RWPE2 (cell line): Measurements from ENCODE around the gene CDC6.
A peak's percentile ranks its signal among the peaks of the same experiment; 100 is the strongest.
"Not testable (repeated sequence)": the region's sequence is repeated elsewhere in the genome, so short reads cannot be mapped to it uniquely, and the experiment has no call there.

Experiments used
- ATAC-seq: fragments of 200-7000 bp; cut with Tn5 transposase; 3 replicates; pipeline ENCODE4 v1.9.1; 2021; ENCODE audit warnings: low read depth
- DNase-seq: peaks from one replicate; pipeline ENCODE4 v3.0.0-alpha.2; 2020; ENCODE audit warnings: low spot score
- H3K27ac ChIP-seq: fragments of 450-650 bp; 2 replicates; pipeline ENCODE4 v1.5.1; 2017; ENCODE audit warnings: mild to moderate bottlenecking; ENCODE audit not compliant: poor library complexity, severe bottlenecking
- H3K27me3 ChIP-seq: fragments of 250-450 bp; sonication (Bioruptor Pico); 2 replicates; pipeline ENCODE4 v1.5.1; 2021; ENCODE audit warnings: mild to moderate bottlenecking, moderate library complexity; ENCODE audit not compliant: insufficient read depth, poor library complexity, severe bottlenecking
- H3K36me3 ChIP-seq: fragments of 250-450 bp; sonication (Bioruptor Pico); 2 replicates; pipeline ENCODE4 v1.5.1; 2020; ENCODE audit warnings: low read depth, mild to moderate bottlenecking, moderate library complexity
- H3K4me1 ChIP-seq: fragments of 250-450 bp; sonication (Bioruptor Pico); 2 replicates; pipeline ENCODE4 v1.5.1; 2021; ENCODE audit warnings: mild to moderate bottlenecking, moderate library complexity; ENCODE audit not compliant: insufficient read depth, poor library complexity, severe bottlenecking
- H3K4me3 ChIP-seq: fragments of 250-450 bp; sonication (Bioruptor Pico); 2 replicates; pipeline ENCODE4 v1.5.1; 2021; ENCODE audit warnings: mild to moderate bottlenecking, moderate library complexity; ENCODE audit not compliant: severe bottlenecking
- H3K9me3 ChIP-seq: fragments of 250-450 bp; sonication (Bioruptor Pico); 2 replicates; pipeline ENCODE4 v1.5.1; 2021; ENCODE audit warnings: mild to moderate bottlenecking, moderate library complexity; ENCODE audit not compliant: severe bottlenecking
- TF ChIP-seq, protein P1 (sequence below): fragments of 450-650 bp; IDR thresholded peaks from one replicate; pipeline ENCODE4 v1.5.1; 2017; ENCODE audit warnings: mild to moderate bottlenecking, moderate library complexity; ENCODE audit not compliant: poor library complexity, severe bottlenecking

Gene CDC6

DNA sequence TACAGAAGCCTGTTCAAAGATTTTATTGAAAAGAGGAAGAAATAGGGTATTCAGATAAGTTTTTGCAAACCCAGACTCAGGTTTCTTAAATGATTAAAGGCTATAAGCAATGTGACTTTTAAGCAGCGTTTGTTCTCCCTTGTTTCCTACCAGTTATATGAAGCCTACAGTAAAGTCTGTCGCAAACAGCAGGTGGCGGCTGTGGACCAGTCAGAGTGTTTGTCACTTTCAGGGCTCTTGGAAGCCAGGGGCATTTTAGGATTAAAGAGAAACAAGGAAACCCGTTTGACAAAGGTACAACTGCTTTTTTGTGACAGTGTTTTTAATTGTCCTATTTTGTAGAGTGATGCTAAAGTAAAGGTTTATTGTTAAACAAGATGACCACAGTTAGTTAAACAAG is 13.6 kb downstream of the CDC6 start:
- DNase-seq = no peak
- peaks cover 11% of the 10 kb centered on the region for H3K4me1 ChIP-seq
- no peaks in the 10 kb centered on the region for H3K27me3 ChIP-seq
- no peaks in the 10 kb centered on the region for H3K9me3 ChIP-seq
- no peak for ATAC-seq
- H3K36me3 ChIP-seq = peaks cover 77% of the 10 kb centered on the region
- H3K27ac ChIP-seq = no peak overlapping the region
- TF ChIP-seq, protein P1, sequence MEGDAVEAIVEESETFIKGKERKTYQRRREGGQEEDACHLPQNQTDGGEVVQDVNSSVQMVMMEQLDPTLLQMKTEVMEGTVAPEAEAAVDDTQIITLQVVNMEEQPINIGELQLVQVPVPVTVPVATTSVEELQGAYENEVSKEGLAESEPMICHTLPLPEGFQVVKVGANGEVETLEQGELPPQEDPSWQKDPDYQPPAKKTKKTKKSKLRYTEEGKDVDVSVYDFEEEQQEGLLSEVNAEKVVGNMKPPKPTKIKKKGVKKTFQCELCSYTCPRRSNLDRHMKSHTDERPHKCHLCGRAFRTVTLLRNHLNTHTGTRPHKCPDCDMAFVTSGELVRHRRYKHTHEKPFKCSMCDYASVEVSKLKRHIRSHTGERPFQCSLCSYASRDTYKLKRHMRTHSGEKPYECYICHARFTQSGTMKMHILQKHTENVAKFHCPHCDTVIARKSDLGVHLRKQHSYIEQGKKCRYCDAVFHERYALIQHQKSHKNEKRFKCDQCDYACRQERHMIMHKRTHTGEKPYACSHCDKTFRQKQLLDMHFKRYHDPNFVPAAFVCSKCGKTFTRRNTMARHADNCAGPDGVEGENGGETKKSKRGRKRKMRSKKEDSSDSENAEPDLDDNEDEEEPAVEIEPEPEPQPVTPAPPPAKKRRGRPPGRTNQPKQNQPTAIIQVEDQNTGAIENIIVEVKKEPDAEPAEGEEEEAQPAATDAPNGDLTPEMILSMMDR = peak; percentile 30
- H3K4me3 ChIP-seq = no peak overlapping the region

DNA sequence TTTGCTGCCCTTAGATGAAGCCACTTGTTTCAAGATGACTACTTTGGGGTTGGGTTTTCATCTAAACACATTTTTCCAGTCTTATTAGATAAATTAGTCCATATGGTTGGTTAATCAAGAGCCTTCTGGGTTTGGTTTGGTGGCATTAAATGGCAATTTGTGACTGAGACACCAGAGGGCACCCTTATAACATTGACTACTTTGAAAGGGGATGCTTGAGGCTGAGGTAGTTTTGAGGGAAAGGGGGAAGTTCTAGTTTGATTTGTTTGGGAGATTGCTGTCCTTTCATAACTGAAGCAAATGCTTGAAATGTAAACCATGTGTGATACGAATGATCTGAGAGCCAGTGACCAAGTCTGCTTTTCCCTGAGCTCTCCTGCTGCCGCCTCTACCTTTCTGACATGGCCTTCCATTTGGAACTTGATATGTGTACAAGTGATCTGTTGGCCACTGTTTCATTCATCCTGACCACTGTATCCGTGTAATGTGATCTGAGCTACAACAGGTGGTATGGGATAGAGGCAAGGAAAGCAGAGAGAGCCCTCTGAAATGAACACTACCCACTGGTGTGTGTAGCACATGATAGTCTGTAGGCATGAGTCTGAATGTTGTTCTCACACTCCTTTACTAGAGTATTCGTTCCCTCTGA is 15.5 kb downstream of the CDC6 start:
- DNase-seq = no peak

DNA sequence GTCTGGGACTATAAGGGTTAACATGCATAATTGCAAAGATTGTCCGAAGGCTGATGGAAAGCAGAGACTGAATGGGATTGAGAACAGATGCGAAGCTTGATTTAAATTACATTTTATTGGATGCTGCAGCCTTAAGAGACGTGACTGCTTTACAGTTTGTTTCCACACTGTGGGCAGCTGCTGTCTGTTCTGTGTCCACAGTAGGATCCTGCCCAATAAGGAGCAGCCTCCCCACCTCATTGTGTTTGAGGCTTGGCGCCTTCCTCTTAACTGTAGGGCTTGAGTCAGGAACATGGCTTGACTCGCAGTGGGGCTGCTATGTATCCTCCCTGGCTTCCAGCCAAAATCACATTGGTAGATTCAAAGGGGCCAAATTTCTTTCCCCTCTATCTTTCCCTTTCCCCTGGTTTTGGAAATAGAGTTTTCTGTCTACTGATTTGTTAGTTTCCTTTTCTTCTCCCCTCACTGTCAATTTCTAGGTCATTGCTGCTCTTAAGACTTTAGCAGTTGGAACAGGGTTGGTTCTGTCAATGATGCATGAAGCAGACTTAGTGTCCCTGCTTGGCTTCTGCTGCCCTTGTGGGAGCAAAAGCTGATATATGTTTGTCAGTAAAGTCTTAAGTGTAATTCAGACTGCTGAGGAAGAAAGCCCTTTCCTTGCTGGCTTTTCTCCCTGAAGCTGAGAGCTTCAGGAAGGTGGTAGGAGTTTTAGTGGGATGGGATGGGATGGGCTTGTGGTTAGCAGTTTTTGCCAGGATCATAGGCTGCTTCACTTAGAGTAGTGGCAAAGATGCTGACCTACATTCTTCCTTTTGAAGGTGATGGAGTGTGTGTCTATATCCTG is 16.3 kb downstream of the CDC6 start:
- peaks cover 51% of the 10 kb centered on the region for H3K36me3 ChIP-seq
- no peak for DNase-seq
- peaks cover 30% of the 10 kb centered on the region for H3K4me1 ChIP-seq

More for the DNA sequence above, 15.5 kb downstream of the CDC6 start:
- no peaks in the 10 kb centered on the region for H3K27me3 ChIP-seq
- H3K9me3 ChIP-seq = no peaks in the 10 kb centered on the region
- peaks cover 58% of the 10 kb centered on the region for H3K36me3 ChIP-seq
- H3K27ac ChIP-seq = peak overlapping the region; percentile 36
- TF ChIP-seq, protein P1 = peak; percentile 84
- H3K4me3 ChIP-seq = no peak overlapping the region
- H3K4me1 ChIP-seq = peaks cover 26% of the 10 kb centered on the region
- ATAC-seq = 0 out of 3 replicates have a peak, but pooled peaks have one; percentile 35

DNA sequence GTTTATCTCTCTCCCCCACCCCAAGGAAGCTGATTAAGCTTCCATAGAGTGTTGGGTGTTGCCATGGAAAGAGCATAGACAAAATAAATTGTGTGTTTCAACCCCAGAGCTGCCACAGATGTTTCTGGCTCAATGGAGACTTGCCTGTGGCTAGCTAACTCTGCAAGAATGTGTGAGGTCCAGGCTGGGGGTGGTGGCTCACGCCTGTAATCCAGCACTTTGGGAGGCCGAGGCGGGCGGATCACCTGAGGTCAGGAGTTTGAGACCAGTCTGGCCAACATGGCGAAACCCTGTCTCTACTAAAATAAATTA is 16.8 kb downstream of the CDC6 start:
- not testable (repeated sequence) for ATAC-seq, H3K4me3 ChIP-seq

More for the DNA sequence above, 16.3 kb downstream of the CDC6 start:
- Histone ChIP-seq H3K27ac (peak overlapping the region; percentile 36), H3K27me3 (no peaks in the 10 kb centered on the region), H3K9me3 (no peaks in the 10 kb centered on the region), H3K4me3 (no peak overlapping the region)
- 0 out of 3 replicates have a peak, but pooled peaks have one; percentile 17 for ATAC-seq
- TF ChIP-seq, protein P1 = no peak

DNA sequence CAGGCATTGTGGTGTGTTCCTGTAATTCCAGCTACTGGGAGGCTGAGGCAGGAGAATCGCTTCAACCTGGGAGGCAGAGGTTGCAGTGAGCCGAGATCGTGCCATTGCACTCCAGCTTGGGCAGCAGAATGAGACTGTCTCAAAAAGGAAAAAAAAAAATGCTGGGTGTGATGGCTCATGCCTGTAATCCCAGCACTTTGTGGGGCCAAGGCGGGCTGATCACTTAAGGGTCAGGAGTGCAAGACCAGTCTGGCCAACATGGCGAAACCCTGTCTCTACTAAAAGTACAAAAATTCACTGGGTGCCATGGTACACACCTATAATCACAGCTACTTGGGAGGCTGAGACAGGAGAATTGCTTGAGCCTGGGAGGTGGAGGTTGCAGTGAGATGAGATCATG is 17.2 kb downstream of the CDC6 start:
- not testable (repeated sequence) for DNase-seq, H3K4me3 ChIP-seq, H3K27me3 ChIP-seq, H3K9me3 ChIP-seq, ATAC-seq
- H3K4me1 ChIP-seq = peaks cover 34% of the 10 kb centered on the region
- peaks cover 43% of the 10 kb centered on the region for H3K36me3 ChIP-seq
- H3K27ac ChIP-seq = peak overlapping the region; percentile 36

More for the DNA sequence above, 16.8 kb downstream of the CDC6 start:
- Histone ChIP-seq H3K36me3 (peaks cover 46% of the 10 kb centered on the region), H3K27ac (peak overlapping the region; percentile 36), H3K4me1 (peaks cover 30% of the 10 kb centered on the region)
- H3K9me3 ChIP-seq, H3K27me3 ChIP-seq, DNase-seq: not testable (repeated sequence)
